ENCODE measurements around the gene VPS13D.

- TF ChIP-seq MAX (IDR thresholded peaks at IDR 0.05) (no peak), CTCF (IDR thresholded peaks at IDR 0.05; ENCODE audit: low read depth, low read length, missing input control) (peak; percentile 32), JUND (IDR thresholded peaks at IDR 0.05) (no peak), ZBTB33 (IDR thresholded peaks at IDR 0.05) (no peak), GABPA (IDR thresholded peaks at IDR 0.05 in 1 of 2, conservative IDR thresholded peaks at IDR 0.05 in 1 of 2) (no peak)
These were observed 14.2 kb downstream of the VPS13D start for GRCh38 chr1:12244078-12244477.

Measured in liver (tissue), 3 donors.